ENCODE measurements around the gene STK11.

STK11 gene

GRCh38 chr19:1249298-1249989, 43.9 kb downstream of the STK11 start:
- DNase-seq (ENCODE audit: low spot score) = peak; percentile 96
- in situ Hi-C loops (cut with MboI; ENCODE audit: low sequenced_read_pairs, unreplicated experiment) = no loop called here
- no peak for TF ChIP-seq CTCF (IDR thresholded peaks at IDR 0.05; ENCODE audit: borderline replicate concordance, control extremely low read depth, extremely low read depth, insufficient read depth, missing control alignments)

- in situ Hi-C loops (cut with MboI; ENCODE audit: low sequenced_read_pairs, unreplicated experiment) = no loop called here
- no peak for DNase-seq (ENCODE audit: low spot score)
- TF ChIP-seq CTCF (IDR thresholded peaks at IDR 0.05; ENCODE audit: borderline replicate concordance, control extremely low read depth, extremely low read depth, insufficient read depth, missing control alignments) = no peak
Measured at GRCh38 chr19:1249990-1250436, 44.4 kb downstream of the STK11 start.

GRCh38 chr19:1250437-1251260, 45.1 kb downstream of the STK11 start:
- no peak for TF ChIP-seq CTCF (IDR thresholded peaks at IDR 0.05; ENCODE audit: borderline replicate concordance, control extremely low read depth, extremely low read depth, insufficient read depth, missing control alignments)
- in situ Hi-C loops (cut with MboI; ENCODE audit: low sequenced_read_pairs, unreplicated experiment) = no loop called here
- no peak for DNase-seq (ENCODE audit: low spot score)

GRCh38 chr19:1251330-1252220, 46.0 kb downstream of the STK11 start:
- in situ Hi-C loops (cut with MboI; ENCODE audit: low sequenced_read_pairs, unreplicated experiment) = no loop called here
- no peak for TF ChIP-seq CTCF (IDR thresholded peaks at IDR 0.05; ENCODE audit: borderline replicate concordance, control extremely low read depth, extremely low read depth, insufficient read depth, missing control alignments)
- no peak for DNase-seq (ENCODE audit: low spot score)

- TF ChIP-seq CTCF (IDR thresholded peaks at IDR 0.05; ENCODE audit: borderline replicate concordance, control extremely low read depth, extremely low read depth, insufficient read depth, missing control alignments) = no peak
- in situ Hi-C loops (cut with MboI; ENCODE audit: low sequenced_read_pairs, unreplicated experiment) = no loop called here
- DNase-seq (ENCODE audit: low spot score) = no peak
Measured at GRCh38 chr19:1252221-1252820, 46.7 kb downstream of the STK11 start.
